Thyroid gland (tissue), 4 donors: ENCODE data around the gene LRBA.

Experiments
- CTCF ChIP-seq, 6 experiments: fragments of 200-600 bp in 3 of 6; fragments of 450-650 bp in 3 of 6; sonication (generic) in 3 of 6; IDR thresholded peaks; one replicate each; pipeline ENCODE4 v1.5.1; 2016 to 2019; ENCODE audit warnings: antibody characterized with exemption in 6 of 6, mild to moderate bottlenecking in 2 of 6, inconsistent platforms in 1 of 6, moderate library complexity in 1 of 6
- POLR2A ChIP-seq, 2 donors: fragments of 450-650 bp; IDR thresholded peaks; one replicate each; pipeline ENCODE4 v1.6.1; 2017; ENCODE audit warnings: antibody characterized with exemption in 2 of 2, mild to moderate bottlenecking in 2 of 2, moderate library complexity in 1 of 2

GRCh38 chr4:150337734-150338133 is 677.4 kb downstream of the LRBA start:
- TF ChIP-seq CTCF (IDR thresholded peaks at IDR 0.05) (no peak), POLR2A (IDR thresholded peaks at IDR 0.05) (no peak)
